ENCODE results near the gene P2RX5. TPM values are rescaled to one million over a fixed set of nuclear protein-coding genes. Genes with fewer than 3 reads are reported as not detected.
"Not testable (repeated sequence)": the region's sequence is repeated elsewhere in the genome, so short reads cannot be mapped to it uniquely, and the experiment has no call there.

P2RX5 gene, protein sequence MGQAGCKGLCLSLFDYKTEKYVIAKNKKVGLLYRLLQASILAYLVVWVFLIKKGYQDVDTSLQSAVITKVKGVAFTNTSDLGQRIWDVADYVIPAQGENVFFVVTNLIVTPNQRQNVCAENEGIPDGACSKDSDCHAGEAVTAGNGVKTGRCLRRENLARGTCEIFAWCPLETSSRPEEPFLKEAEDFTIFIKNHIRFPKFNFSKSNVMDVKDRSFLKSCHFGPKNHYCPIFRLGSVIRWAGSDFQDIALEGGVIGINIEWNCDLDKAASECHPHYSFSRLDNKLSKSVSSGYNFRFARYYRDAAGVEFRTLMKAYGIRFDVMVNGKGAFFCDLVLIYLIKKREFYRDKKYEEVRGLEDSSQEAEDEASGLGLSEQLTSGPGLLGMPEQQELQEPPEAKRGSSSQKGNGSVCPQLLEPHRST
- 1.8 and 10.1 TPM in 2 replicates for total RNA-seq (2014; rRNA removed; shearing (Covaris generic))

DNA sequence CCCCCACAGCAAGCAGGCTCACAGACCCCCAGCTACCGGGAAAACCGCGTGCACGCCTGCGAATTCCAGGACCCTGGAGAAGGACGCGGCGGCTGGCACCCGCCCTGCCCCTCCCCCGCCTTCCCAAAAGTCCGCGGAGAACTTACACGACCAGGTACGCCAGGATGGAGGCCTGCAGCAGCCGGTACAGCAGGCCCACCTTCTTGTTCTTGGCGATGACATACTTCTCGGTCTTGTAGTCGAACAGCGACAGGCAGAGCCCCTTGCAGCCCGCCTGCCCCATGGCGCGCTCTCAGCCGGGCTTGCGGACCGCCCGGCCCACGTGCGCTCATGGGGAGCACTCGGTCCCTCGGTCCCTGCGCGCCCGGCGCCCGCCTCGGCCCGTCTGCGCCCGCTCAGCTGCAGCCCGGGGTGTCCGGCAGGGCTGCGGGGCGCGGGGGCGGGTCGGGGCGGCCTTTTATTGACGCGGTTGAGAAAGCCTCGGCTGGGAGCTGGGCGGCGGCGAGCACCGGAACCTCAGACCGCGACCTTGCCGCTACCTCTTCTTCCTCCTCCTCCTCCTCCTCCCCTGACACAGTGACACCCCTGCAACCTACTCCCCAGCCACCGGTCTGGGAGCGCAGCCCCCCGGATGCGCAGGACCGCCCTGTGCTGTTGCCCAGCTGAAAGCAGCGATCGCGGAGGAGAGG is at the start of gene P2RX5:
Gene P2RX5 (minus strand): TSS at position 433 of the 689 bp plus-strand sequence. CDS start 150 bp downstream, at position 283.
- DNase-seq (ENCODE audit: low read depth): no peak

DNA sequence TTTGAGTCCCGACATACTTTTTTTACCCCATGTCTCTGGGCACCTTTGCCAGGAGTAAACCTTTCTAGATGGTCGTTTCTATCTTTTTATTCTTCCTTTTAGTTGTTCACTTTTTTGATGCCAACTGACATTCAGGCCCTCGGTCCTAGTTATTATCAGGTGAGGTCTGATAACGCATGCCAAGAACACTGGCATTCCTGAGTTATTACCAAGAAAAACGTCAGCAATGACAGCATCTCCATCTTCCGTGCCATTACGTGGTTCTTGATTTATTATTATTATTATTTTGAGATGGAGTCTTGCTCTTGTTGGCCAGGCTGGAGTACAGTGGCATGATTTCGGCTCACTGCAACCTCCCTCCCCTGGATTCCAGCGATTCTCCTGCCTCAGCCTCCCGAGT is 49.1 kb upstream of the P2RX5 start:
- no peak for DNase-seq (ENCODE audit: low read depth)

DNA sequence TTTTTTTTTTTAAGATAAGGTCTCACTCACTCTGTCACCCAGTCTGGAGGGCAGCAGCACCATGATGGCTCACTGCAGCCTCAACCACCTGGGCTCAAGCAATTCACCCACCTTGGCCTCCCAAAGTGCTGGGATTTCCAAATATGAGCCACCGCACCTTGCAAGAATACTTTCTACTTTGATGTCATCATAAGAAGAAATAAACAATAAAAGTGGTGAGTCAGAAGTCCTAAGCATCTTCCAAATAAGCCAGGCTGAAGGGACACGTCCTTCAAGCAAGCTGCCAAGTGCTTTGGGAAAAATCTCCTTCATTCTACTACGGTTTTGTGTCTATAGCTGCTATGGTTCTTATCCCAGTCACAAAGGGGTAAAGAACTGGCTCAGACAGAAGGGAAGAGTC is 48.1 kb upstream of the P2RX5 start:
- DNase-seq (ENCODE audit: low read depth): peak; percentile 72

DNA sequence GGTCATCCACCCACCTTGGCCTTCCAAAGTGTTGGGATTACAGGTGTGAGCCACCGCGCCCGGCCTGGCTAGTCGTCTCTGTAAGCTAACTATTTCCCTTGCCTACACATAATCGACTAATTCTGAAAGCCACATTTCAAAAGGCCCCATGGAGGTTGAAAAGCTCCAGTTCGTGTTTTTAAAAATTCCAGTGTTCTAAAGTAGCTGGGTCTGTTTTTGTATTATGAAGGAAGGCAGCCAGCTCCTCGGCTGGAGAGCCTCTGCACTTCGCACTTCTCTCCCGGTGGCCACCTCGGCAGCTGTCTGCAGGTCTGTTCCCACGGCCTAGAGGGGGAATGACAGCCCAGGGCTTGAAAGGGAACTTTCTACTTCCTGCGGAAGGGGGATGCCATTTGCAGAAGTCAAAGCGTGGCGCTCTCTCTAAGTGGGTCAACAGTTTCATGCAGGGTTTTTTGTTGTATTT is 44.7 kb upstream of the P2RX5 start:
- no peak for DNase-seq (ENCODE audit: low read depth)

DNA sequence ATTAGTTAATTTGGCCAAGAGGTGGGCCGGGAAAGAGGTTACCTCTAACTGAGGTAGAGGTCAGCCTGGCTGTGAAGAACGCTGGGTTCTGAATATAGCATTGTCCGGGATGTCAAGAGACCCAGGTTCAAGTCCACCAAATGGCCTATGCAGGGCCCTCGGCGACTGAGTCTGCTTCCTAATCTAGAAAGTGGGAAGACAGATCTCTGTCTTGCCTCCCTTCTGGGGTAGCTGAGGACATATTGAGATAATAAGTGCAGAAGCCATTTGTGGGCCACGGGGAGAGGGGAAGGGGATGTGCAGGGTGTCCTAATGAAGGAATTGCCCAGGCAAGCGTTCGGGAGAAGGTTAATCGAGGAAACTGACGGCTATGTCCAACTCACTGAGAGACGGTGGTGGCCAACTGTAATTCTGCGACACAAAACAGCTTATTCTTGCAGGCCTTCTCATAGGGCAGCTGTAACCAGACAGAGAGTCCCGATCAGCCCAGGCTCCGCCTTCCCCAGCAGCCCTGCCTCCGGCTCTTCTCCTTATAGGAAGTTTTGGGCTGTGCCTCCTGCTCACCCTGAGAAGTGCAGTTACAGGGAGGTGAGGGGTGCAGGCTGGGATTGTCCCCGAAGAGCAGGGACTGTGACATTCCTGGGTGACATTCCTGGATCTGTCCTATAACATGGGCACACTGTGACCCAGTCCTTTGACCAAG is 43.6 kb upstream of the P2RX5 start:
- DNase-seq (ENCODE audit: low read depth): no peak

DNA sequence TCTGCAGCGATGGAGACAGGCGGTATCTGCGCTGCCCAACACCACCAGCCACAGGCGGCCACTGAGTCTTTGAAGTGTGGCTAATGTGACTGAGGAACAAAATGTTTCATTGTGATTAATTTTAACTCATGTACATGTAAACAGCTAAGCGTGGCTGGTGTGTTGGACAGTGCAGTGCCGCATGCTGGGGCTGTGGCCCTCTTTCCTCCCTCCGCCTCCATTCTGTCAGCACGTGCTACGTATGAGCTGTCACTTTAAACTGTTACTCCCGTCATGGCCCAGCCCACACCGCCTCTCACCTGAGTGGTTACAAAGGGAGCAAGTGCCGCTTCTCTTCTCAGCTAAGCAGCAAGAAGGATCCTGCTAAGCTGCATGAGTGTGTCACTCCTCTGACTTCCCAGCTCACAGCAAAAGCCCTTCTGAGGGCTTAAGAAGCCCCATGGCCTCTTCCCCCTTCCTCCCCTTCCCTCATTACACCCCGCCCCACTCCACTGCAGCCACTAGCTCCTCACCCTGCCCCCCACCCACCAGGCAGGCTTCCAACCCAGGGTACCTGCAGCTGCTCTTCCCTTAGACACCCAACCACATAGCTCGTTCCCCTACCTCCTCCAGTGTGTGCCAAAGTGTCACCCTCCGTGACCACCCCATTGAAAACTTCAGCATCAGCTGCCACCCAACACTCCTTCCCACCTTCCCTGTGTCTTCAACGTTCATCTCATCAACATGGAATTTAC is 42.8 kb upstream of the P2RX5 start:
- no peak for DNase-seq (ENCODE audit: low read depth)

DNA sequence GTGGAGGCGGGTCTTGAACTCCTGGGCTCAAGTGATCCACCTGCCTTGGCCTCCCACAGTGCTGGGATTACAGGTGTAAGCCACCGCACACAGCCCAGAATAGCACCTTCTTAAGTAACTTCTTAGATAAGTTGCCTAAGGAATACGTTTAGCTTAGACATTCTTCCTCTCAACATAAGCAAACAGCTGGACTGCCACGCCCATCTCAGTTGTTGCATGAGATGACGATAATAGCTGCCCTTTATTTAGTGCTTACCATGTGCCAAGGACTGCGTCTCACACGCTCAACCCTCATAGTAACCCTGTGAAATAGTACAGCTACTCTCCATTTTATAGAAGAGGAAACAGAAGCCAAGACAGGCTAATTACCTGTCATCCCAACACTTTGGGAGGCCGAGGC is 39.6 kb upstream of the P2RX5 start:
- no peak for DNase-seq (ENCODE audit: low read depth)

DNA sequence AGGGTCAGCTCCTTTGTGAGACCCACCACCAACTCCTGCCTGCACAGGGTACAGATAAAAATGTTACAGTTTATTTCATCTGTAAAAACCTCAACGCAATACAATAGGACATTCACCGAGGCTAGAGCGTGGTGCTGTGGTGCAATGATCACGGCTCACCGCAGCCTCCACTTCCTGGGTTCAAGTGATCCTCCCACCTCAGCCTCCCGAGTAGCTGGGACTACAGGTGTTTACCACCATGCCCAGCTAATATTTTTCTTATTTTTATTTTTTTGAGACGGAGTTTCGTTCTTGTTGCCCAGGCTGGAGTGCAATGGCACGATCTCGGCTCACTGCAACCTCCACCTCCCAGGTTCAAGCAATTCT is 38.9 kb upstream of the P2RX5 start:
- not testable (repeated sequence) for DNase-seq (ENCODE audit: low read depth)

DNA sequence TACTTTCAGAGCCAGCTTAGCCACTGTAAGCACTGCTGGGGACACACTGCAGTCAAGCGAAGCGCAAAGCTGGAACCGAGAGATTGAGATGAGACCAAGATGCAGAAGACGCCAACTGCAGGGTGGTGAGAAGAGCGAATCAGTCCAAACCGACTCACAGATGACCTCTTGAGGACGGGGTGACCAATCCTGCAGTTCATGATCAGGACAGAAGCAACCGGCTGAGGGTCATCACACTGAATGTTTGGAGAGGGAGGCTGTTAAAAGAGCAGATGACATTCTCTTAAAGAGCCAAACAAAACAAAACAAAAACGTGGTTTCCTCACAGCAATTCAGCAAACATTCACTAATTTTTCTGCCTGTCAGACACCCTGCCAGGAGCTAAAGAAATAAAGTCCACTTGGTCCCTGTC is 36.3 kb upstream of the P2RX5 start:
- no peak for DNase-seq (ENCODE audit: low read depth)

DNA sequence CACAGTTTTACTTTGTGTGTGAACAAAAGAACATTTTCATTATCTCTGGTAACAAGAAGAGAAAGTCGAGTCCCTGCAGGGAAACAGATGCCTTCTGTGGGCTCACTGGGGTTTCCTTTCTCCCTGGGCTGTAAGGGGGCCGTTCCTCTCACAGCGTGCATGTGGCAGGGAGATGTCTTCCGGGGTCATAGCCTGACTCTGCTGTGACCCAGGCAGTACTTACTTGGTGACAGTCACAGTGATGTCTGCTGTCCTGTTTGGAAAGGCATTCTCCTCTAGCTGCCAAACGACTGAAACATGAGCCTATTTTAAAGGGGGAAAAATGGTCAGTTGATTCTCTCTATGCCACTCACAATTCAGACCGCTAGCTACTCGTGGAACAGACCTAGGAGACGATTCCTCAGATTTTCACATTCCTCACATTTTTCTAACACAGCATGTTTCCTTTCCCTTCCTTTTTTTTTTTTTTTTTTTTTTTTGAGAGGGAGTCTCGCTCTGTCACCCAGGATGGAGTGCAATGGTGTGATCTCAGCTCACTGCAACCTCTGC is 35.0 kb upstream of the P2RX5 start:
- peak; percentile 43 for DNase-seq (ENCODE audit: low read depth)

DNA sequence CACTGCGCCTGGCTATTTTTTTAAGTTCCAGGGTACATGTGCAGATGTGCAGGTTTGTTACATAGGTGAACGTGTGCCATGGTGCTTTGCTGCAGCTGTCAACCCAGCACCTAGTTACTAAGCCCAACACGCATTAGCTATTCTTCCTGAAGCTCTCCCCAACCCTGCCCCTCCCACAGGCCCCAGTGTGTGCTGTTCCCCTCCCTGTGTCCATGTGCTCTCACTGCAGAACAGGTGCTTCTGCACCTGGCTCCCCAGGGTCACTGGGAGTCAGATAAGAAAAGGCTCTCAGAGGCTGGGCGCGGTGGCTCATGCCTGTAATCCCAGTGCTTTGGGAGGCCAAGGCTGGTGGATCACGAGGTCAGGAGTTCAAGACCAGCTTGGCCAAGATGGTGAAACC is 33.9 kb upstream of the P2RX5 start:
- DNase-seq (ENCODE audit: low read depth): no peak

DNA sequence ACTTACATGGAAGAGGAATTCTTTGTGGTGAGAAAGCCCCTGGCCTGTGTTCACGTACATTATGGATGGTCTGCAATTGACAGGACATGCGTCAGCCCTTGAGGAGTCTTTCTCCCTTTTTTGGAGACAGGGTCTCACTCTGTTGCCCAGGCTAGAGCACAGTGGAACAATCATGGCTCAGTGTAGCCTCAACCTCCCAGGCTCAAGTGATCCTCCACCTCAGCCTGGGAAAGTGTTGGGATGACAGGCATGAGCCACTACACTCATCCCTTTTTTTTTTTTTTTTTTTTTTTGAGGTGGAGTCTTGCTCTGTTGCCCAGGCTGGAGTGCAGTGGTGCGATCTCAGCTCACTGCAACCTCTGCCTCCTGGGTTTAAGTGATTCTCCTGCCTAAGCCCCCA is 32.1 kb upstream of the P2RX5 start:
- not testable (repeated sequence) for DNase-seq (ENCODE audit: low read depth)

DNA sequence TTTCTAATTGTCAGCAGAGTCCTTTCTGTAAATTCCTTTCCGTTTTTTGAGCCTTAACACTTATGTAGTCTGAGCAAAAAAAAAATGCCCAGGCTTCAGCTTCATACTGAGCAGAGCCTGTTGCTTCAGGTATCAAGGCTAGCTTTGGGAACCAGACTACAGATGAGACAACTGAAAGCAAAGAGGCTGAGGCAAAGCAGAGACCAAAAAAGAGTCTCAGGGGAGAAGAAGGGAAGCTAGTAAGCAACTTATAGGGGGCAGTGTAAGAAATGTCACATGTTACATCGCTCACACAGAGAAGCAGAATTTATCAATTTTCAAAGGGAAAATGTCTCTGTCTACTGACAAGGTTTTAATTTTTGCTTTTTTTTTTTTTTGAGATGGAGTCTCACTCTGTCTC is 31.1 kb upstream of the P2RX5 start:
- DNase-seq (ENCODE audit: low read depth): no peak

DNA sequence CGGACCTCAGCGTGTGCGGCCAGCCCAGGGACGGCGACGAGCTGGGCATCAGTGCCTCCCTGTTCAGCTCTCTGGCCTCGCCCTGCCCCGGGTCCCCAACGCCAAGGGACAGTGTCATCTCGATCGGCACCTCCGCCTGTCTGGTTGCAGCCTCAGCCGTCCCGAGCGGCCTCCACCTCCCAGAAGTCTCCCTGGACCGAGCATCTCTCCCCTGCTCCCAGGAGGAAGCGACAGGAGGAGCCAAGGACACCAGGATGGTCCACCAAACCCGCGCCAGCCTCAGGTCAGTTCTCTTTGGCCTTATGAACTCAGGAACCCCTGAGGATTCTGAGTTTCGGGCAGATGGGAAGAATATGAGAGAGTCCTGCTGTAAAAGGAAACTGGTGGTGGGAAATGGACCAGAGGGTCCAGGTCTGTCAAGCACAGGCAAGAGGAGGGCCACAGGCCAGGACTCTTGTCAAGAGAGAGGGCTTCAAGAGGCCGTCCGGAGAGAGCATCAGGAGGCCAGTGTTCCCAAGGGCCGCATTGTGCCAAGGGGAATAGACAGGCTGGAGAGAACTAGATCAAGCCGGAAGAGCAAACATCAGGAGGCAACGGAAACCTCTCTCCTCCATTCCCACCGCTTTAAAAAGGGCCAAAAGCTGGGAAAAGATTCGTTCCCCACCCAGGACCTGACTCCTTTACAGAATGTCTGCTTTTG is 28.6 kb upstream of the P2RX5 start:
- DNase-seq (ENCODE audit: low read depth): no peak

DNA sequence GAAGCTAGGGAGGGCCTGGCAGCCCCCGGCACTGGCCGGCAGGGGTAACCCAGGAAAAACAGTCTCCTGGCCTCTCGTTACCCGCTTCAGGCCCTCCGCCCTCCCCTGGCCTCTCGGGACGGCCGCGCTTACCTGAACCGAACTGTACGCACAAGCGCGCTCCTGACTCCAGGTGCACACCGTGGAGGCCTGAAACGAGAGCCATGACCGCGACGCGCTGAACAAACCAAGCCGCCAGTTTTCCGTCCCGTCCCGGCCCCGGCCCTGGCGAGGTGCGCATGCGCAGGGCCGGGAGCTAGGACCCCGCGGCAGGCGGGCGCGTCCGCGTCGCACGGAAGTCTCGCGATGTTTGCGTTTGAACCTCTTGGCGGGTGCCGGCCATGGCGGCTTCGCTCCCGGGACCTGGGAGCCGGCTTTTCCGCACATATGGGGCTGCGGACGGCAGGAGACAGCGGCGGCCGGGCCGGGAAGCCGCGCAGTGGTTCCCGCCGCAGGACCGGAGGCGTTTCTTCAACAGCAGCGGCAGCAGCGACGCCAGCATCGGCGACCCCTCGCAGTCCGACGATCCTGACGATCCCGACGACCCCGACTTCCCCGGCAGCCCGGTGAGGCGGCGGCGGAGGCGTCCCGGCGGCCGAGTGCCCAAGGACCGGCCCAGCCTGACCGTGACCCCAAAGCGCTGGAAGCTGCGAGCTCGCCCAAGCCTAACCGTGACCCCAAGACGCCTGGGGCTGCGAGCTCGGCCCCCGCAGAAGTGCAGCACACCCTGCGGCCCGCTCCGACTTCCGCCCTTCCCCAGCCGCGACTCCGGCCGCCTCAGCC is 27.8 kb upstream of the P2RX5 start, which contains the start of gene HASPIN:
Gene HASPIN (plus strand): TSS at position 348 of the 822 bp plus-strand sequence. CDS start 33 bp downstream, at position 381.
- DNase-seq (ENCODE audit: low read depth): peak; percentile 86

DNA sequence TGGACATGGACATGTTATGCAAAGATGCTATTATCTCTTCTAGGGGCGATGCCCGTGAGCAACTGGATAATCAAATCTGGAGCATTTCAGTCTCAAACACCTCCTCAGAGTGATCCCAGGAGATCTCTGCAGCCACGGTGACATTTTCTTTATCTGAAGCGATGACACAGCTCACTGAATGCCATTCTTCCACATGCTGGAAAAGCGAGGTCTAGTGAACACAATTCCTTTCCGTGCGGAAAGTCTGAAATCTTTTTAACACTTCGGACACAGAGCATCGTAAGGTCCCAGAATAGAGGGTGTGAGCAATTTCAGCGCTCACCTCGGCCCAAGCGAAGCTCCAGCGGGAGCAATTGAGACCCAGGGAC is 27.2 kb upstream of the P2RX5 start:
- no peak for DNase-seq (ENCODE audit: low read depth)

DNA sequence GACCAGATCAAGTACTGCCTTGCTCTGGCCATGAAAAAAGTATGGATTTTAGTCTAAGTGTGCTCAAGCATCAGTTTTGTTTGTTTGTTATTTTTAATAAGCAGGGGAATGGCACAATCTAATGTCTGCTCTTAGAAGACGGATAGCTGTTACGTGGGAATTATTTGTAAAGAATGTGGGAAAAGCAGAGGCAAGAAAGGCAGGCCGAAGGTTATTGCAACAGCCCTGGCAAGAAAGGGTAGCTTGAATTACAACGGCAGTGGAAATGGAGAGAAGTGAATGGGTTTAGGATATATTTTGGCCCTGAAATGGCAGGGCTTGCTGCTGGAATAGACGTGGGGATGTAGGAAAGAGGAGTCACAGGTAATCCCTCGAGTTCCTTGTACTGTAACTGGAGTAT is 26.8 kb upstream of the P2RX5 start:
- no peak for DNase-seq (ENCODE audit: low read depth)

DNA sequence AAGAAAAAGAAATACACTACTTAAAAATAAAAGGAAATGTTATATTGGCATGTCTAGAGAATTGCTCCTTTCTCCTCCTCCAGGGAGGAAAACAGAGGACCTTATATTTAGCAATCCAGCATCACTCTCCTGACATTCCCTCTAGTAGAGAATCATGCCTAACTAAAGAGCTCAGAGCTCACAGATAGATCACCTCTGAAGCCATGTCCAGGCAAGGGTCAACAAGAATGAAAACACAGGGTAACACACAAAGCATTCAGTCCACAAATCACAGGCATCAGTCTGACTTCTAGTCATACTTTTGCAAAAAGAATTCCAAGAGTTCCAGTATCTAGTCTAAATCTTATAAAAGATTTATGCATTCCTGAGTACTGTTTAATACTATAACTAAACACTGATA is 23.3 kb upstream of the P2RX5 start:
- DNase-seq (ENCODE audit: low read depth): no peak

DNA sequence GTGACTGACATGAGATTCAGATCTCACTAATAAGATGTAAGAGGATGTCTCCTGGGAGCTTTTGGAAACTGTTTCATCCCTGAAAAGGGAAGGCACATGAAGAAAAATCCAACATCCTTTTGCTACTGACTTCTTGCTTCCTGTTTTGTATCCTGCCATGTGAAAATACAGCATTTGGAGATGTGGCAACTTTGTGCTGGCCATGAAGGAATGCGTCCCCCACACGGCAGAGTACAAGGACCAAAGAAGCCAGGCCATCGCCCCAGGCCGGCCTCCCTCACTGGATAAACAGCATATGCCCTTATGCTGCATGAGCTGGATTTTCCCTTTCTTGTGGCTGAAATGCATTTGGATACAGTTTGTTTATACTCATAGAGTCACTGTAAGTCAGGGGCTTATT is 22.2 kb upstream of the P2RX5 start:
- no peak for DNase-seq (ENCODE audit: low read depth)

DNA sequence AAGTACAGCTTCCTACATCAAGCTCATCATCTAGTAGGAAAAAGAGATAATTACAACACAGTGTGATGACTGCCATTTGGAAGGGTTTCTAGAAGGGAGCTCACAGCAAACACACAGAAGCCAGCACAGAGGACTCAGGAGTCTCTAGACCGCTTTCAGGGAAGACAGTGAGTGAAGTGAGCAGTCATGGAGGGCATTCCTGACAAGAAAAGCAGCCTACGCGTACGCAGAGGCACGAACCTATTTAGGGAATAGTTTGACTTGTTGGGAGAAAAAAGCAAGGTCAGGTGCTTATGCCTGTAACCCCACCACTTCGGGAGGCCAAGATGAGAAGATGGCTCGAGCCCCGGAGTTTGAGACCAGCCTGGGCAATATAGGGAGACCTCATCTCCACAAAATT is 19.3 kb upstream of the P2RX5 start:
- no peak for DNase-seq (ENCODE audit: low read depth)

All from M059J (cell line).